Inflammatory macrophage treated with lipopolysaccharide for 1 hour (primary cell): ENCODE results near the gene USP47.

Experiments
- DNase-seq, 2 donors: peaks; one replicate each; pipeline ENCODE4 v3.0.0-alpha.2; 2020 to 2022

USP47 gene

GRCh38 chr11:11982461-11982860 lies 140.7 kb downstream of the USP47 start:
- no peak for DNase-seq

- DNase-seq, result no peak
These were observed 141.2 kb downstream of the USP47 start for GRCh38 chr11:11982975-11983374.

GRCh38 chr11:11983427-11983826 lies 141.7 kb downstream of the USP47 start:
- DNase-seq, result no peak

DNA sequence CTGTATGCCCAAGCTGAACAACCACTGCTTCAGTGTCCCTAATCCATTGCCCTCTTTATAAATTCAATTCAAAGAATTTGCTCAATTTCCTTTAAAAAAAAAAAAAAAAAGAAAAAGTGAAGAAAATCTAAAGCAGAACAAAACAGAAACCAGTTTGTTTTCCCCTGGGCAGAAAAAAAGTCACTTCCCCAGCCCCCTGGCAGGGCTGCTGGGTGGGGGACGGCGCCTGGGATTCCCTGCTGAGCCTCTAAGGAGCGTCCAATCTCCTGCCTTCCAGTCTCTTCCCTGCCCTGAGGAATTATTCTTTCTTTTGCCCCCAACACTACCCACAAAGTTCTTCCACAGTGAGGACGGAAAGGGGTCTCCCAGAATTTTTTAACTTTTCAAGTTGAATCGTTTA lies 142.8 kb downstream of the USP47 start:
- DNase-seq, result no peak

- DNase-seq, result no peak
These were observed 143.4 kb downstream of the USP47 start for GRCh38 chr11:11985016-11985715.

GRCh38 chr11:11985954-11986949 lies 144.5 kb downstream of the USP47 start:
- DNase-seq, result no peak

GRCh38 chr11:11987503-11988022 lies 145.8 kb downstream of the USP47 start:
- peak in 1 of 2 donors; percentile 5 for DNase-seq

DNA sequence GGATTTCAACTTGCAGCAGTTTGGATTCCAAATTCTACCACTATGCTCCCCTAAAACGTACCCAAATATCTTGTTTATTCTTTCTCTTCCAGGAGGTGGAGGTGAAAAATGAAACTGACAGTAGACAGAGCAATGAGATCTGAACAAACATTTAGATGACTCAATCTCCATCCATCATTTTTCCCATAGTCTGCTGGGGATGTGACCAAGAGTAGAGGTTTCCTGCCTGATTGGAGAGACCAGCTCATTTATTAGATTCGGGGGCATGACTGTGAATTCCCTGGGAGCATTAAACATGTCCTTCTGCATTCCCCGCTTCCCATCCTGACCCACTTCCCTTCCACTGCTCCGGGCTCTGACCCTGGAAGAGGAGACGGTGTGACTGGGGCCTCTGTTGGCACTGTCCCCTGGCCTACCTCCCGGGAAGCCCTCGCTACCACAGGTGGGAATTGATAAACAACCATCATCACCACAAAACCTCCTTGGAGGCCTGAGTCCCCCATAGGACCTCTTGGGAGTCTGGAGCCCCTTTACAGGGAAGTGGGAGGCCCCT lies 146.4 kb downstream of the USP47 start:
- DNase-seq, result no peak

DNA sequence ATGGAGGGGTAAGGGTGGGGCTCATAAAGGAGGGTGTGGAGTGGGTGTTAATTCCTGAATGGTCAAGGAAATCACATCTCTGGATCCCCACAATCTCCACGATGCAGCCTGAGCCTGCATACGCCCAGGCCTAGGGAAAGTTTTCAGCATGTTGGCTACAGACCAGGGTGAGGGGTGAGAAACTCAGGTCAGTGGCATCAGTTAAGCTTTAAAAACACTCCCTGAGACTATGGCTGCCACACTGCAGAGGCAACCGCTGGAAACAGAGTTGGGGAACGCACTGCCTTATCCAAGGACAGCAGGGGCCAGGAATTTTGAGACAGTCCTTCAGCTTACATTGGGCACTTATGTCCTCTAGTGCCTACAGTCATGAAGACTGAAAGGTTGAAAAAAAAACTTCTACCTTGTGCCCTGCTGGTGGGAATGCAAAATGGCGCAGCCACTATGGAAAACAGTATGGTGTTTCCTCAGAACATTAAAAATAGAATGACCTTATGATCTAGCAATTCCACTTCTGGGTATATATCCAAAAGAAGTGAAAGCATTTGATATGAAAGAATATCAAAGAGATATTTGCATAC lies 147.0 kb downstream of the USP47 start:
- DNase-seq, result no peak

DNA sequence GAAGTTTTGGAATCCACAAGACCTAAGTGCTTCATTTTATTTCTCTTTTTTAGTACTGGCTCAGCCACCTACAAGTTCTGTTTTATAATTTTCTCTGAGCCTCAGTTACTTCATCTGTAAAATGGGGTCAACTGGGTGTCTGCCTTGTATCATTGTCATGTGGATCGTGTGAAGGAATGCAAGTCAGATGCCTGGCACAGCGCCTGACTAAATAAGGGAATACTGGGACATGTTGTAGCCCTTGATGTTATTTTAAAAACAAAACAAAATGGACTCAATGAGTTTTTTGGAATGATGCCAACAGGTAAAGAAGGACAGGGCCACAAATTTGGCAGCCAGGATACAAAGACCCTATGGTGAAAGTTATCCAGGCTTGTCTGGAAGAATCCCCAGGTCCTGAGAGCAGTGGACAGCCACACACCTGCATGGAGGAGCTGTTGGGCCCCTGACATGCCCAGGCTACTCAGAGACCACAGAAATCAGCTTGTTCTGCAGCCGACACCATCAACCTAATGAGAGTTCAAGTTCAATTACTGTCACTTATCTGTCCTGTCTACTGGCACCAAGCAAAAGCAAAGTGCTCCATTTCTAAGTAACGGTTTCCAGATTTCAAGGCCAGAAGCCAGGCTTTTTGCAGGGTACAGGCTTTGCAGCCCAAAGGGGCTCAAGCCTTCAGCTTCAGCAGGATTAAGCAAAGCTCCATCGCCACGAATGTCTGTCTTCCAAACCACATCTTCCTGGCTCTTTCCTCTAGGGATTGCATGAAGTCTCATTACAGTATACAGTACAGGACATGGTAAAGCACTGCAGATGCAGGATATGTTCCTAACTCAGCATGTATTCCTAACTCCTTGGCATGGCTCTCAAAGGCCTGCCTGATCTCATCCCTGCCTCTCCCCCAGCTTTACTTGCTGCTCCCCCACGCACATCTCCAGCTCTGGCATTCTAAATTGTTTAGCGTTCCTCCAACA lies 148.3 kb downstream of the USP47 start:
- DNase-seq, result no peak

- no peak for DNase-seq
These were observed 150.8 kb downstream of the USP47 start for GRCh38 chr11:11992257-11993212.

- DNase-seq, result no peak
These were observed 152.1 kb downstream of the USP47 start for GRCh38 chr11:11993839-11994238.

DNA sequence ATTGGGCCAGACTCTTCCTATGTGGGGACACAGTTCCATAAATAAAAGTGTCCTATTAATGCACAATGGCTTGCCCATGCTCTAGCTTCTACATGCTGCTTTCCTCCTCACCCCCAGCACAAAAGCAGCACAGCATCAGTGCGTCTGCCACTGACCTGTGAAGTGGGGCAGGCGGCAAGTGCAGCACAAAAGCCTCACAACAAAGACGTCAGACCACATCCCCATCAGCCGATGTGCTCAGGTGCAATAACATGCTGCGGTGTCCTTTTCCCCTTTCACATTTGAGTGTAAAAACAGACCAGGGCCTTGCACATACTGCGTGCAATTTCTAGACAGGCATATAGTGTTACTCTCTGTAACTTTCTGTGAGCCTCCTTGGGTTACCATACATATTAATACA lies 153.8 kb downstream of the USP47 start:
- no peak for DNase-seq

DNA sequence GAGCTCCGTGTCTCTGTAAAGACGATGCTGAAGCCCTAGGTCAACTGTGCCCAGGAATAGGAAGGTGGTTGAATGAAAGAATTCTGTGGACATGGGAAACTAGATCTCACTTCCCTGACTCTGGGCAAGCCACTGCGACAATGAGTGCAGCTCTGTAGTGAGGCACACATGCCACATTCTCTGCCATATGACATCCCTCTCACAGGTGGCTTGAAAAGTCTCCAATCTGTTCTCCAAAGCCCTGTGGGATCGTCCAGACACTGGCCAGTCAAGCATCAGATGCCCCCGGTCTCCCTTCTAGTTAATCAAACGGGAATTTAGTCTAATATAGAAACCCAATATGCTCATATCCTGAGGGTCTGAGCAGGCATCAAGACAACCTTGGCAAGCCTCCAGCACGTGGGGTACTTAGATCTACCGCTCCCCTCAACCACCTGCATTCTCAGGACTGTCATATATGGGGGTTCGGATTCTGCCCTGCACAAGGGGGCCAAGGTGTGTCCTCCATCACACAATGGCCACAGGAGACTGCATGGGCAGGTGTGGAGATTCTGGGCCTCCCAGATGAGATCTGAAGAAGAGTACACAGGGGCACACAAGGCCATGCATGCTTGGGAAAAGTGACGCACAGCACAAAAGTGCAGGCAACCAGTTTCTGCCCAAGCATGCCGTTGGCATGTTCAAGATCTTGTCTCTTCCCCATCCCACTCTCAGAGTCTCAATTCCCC lies 154.7 kb downstream of the USP47 start:
- DNase-seq, result no peak

DNA sequence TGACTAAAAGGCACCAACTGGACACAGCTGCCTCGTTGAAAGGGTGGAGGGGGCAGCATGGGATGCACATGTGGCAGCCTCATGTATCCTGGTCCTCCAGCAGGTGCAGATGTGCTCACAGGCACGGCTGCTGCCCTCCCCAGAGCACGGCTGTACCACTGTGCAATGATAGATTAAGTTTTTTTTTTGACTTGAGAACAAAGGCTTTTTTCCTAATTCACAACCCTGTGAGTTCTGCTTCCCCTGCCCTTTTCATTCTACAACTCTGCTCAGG lies 155.2 kb downstream of the USP47 start:
- DNase-seq, result no peak

- peak; percentile 16 to 42 for DNase-seq
These were observed 156.5 kb downstream of the USP47 start for GRCh38 chr11:11998091-11998781.

GRCh38 chr11:12001186-12001585 lies 159.4 kb downstream of the USP47 start:
- DNase-seq, result no peak

DNA sequence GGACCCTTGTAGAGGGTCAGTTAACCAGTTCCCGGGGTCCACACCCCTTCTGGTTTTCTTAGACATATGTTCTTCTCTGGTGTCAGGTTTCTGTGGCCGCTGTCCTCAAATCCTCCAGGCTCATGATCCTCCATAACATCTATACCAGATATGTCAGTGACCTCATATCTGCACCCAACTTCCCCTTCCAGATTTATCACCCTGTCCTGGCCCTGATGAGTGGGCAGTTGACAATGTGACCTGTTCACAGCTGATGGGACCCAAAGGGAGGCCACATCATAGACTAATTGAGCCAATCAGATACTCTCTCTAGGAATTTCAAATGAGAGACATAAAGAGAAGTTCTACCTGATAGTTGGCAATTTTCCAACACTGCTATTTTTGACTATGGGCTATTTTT lies 161.6 kb downstream of the USP47 start:
- peak; percentile 27 to 57 for DNase-seq

GRCh38 chr11:12003815-12004214 lies 162.0 kb downstream of the USP47 start:
- no peak for DNase-seq

GRCh38 chr11:12005061-12005460 lies 163.3 kb downstream of the USP47 start:
- DNase-seq, result no peak
